ENCODE results near the gene SLC24A4. TPM values are rescaled to one million over a fixed set of nuclear protein-coding genes. Genes with fewer than 3 reads are reported as not detected.

The SLC24A4 gene
- total RNA-seq, 1 experiment from 2014 or later: not detected

- H3K9me3 ChIP-seq (ENCODE audit: control insufficient read depth in 1 of 2, insufficient read depth in 1 of 2, low read depth in 1 of 2, low read length in 2 of 2): no peaks in the 10 kb centered on the region
- TF ChIP-seq CEBPB (IDR thresholded peaks at IDR 0.05; ENCODE audit: low read depth): no peak
- no peak for TF ChIP-seq SRF (IDR thresholded peaks at IDR 0.05; ENCODE audit: low read depth)
- TF ChIP-seq, protein P1, sequence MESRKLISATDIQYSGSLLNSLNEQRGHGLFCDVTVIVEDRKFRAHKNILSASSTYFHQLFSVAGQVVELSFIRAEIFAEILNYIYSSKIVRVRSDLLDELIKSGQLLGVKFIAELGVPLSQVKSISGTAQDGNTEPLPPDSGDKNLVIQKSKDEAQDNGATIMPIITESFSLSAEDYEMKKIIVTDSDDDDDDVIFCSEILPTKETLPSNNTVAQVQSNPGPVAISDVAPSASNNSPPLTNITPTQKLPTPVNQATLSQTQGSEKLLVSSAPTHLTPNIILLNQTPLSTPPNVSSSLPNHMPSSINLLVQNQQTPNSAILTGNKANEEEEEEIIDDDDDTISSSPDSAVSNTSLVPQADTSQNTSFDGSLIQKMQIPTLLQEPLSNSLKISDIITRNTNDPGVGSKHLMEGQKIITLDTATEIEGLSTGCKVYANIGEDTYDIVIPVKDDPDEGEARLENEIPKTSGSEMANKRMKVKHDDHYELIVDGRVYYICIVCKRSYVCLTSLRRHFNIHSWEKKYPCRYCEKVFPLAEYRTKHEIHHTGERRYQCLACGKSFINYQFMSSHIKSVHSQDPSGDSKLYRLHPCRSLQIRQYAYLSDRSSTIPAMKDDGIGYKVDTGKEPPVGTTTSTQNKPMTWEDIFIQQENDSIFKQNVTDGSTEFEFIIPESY (IDR thresholded peaks at IDR 0.05; ENCODE audit: extremely low read depth, insufficient replicate concordance, low read length): no peak
- no peak for TF ChIP-seq ZNF274 (IDR thresholded peaks at IDR 0.05; ENCODE audit: low read depth, low read length)
- TF ChIP-seq POLR2A (IDR thresholded peaks at IDR 0.05; ENCODE audit: borderline replicate concordance, extremely low read depth, insufficient read depth, insufficient read length): no peak
- no peak for TF ChIP-seq EGR1 (IDR thresholded peaks at IDR 0.05; ENCODE audit: low read depth)
- TF ChIP-seq CBX3 (IDR thresholded peaks at IDR 0.05; ENCODE audit: low read depth): no peak
- no peak for TF ChIP-seq TCF7L2 (IDR thresholded peaks at IDR 0.05; ENCODE audit: borderline replicate concordance, extremely low read depth, insufficient read depth, insufficient read length)
- TF ChIP-seq REST (IDR thresholded peaks at IDR 0.05; ENCODE audit: low read depth): no peak
- TF ChIP-seq EZH2 (IDR thresholded peaks at IDR 0.05): no peak
- no peak for TF ChIP-seq YY1 (IDR thresholded peaks at IDR 0.05; ENCODE audit: extremely low read depth, insufficient replicate concordance, low read depth, low read length)
- no peak for TF ChIP-seq EZH2phosphoT487 (IDR thresholded peaks at IDR 0.05; ENCODE audit: borderline replicate concordance)
- no peak for TF ChIP-seq ATF3 (IDR thresholded peaks at IDR 0.05)
- no peak for TF ChIP-seq ELF1 (IDR thresholded peaks at IDR 0.05; ENCODE audit: borderline replicate concordance, low read depth)
- TF ChIP-seq FOSL1 (IDR thresholded peaks at IDR 0.05; ENCODE audit: low read depth): no peak
- no peak for TF ChIP-seq RAD21 (IDR thresholded peaks at IDR 0.05; ENCODE audit: low read depth)
- TF ChIP-seq ZFX (IDR thresholded peaks at IDR 0.05): no peak
- ChIA-PET RAD21 (ENCODE audit: low non-redundant PET in 1 of 2, low total read pairs in 2 of 2, uncharacterized antibody in 2 of 2, unreplicated experiment in 2 of 2) (no interaction called here), CTCF (no interaction called here), POLR2A (no interaction called here)
- no peak overlapping the region for H3K4me3 ChIP-seq (replicated peaks in 1 of 2; ENCODE audit: low read depth in 1 of 2, low read length in 2 of 2)
- H3K9ac ChIP-seq (ENCODE audit: low read length): no peak overlapping the region
- no peaks in the 10 kb centered on the region for H3K4me1 ChIP-seq (ENCODE audit: control insufficient read depth in 1 of 2, insufficient read depth in 2 of 2, low read length in 2 of 2)
- DNase-seq (ENCODE audit: low read depth, low spot score): no peak
- no peak for ATAC-seq
- no peaks in the 10 kb centered on the region for H3K27me3 ChIP-seq (ENCODE audit: insufficient read depth, low read length)
- H3K79me2 ChIP-seq (ENCODE audit: insufficient read depth, low read length): no peaks in the 10 kb centered on the region
- H3K27ac ChIP-seq (ENCODE audit: low read depth, low read length): no peak overlapping the region
- H3K4me2 ChIP-seq (ENCODE audit: low read length): no peak overlapping the region
- no peaks in the 10 kb centered on the region for H3K9me2 ChIP-seq (ENCODE audit: insufficient read depth)
- H4K20me1 ChIP-seq (ENCODE audit: insufficient read depth): no peaks in the 10 kb centered on the region
- no peaks in the 10 kb centered on the region for H3K36me3 ChIP-seq (ENCODE audit: control insufficient read depth in 1 of 2, insufficient read depth in 2 of 2, low read length in 2 of 2)
- no peak overlapping the region for H2AFZ ChIP-seq (ENCODE audit: low read depth, low read length, poor library complexity, severe bottlenecking)
- intact Hi-C loops (cut with micrococcal nuclease): no loop called here
- BruUV-seq (replicated peaks): no TSS peak
Observed at GRCh38 chr14:92492258-92492657, 169.3 kb downstream of the SLC24A4 start.
